Activated CD4-positive, alpha-beta memory T cell treated with anti-CD3 and anti-CD28 coated beads for 36 hours (primary cell): ENCODE results near the gene CTDP1. TPM values are rescaled to one million over a fixed set of nuclear protein-coding genes. Genes with fewer than 3 reads are reported as not detected.

ENCODE experiments used
- CTCF ChIA-PET: fragments of 350-600 bp; sonication (Branson Sonifier 250); formaldehyde crosslinking; loops from one replicate; lab custom pipeline; 2021; ENCODE audit warnings: antibody characterized with exemption, inconsistent platforms; lab: Charles Lee
- POLR2A ChIA-PET: fragments of 350-600 bp; sonication (Branson Sonifier 250); formaldehyde crosslinking; loops from one replicate; lab custom pipeline; 2021; ENCODE audit warnings: antibody characterized with exemption; lab: Charles Lee
- DNase-seq: peaks from one replicate; pipeline ENCODE4 v3.0.0-alpha.2; 2020
- H3K27ac Mint-ChIP-seq: one replicate; pipeline ENCODE4 v1.8.0; 2021; ENCODE audit warnings: mixed read lengths
- H3K27me3 Mint-ChIP-seq: one replicate; pipeline ENCODE4 v1.8.0; 2021; ENCODE audit warnings: mixed read lengths
- H3K36me3 Mint-ChIP-seq: one replicate; pipeline ENCODE4 v1.8.0; 2021; ENCODE audit warnings: mixed read lengths
- H3K4me1 Mint-ChIP-seq: one replicate; pipeline ENCODE4 v1.8.0; 2021; ENCODE audit warnings: low read depth, mixed read lengths
- H3K4me3 Mint-ChIP-seq: one replicate; pipeline ENCODE4 v1.8.0; 2021; ENCODE audit warnings: mild to moderate bottlenecking, mixed read lengths
- H3K9me3 Mint-ChIP-seq: one replicate; pipeline ENCODE4 v1.8.0; 2021; ENCODE audit warnings: mixed read lengths
- intact Hi-C: fragments of 100-400 bp; cut with micrococcal nuclease; formaldehyde crosslinking; loops from one replicate; pipeline ENCODE4 v1.15.1; 2023
- total RNA-seq, 2 experiments: library from RNA; stranded (reverse); gene quantifications; one replicate each; pipeline ENCODE4 v1.2.3, GENCODE V29; 2021

The CTDP1 gene
- total RNA-seq, 2 experiments from 2014 or later = 35.4 to 36.0 TPM

GRCh38 chr18:79678665-79679551 is 695 bp upstream of the CTDP1 start:
- CTCF ChIA-PET = no interaction called here
- Mint-ChIP-seq H3K36me3 (peaks cover 35% of the 10 kb centered on the region), H3K4me1 (peaks cover 60% of the 10 kb centered on the region), H3K27me3 (no peaks in the 10 kb centered on the region), H3K9me3 (no peaks in the 10 kb centered on the region), H3K4me3 (peak overlapping the region; percentile 90), H3K27ac (peak overlapping the region; percentile 98)
- DNase-seq = peak; percentile 99
- POLR2A ChIA-PET = interaction anchor here (0.7 to 1.3 kb wide), 3 partner anchors 276 to 310 kb away, joined by 3 to 4 read pairs (median 3); partner anchors contain the start of gene TXNL4A
- intact Hi-C loops = loop anchor here (1.0 to 2.0 kb wide), 8 partner anchors 156 to 610 kb away; partner anchors contain the start of genes ADNP2, ATP9B, NFATC1 and RBFA

DNA sequence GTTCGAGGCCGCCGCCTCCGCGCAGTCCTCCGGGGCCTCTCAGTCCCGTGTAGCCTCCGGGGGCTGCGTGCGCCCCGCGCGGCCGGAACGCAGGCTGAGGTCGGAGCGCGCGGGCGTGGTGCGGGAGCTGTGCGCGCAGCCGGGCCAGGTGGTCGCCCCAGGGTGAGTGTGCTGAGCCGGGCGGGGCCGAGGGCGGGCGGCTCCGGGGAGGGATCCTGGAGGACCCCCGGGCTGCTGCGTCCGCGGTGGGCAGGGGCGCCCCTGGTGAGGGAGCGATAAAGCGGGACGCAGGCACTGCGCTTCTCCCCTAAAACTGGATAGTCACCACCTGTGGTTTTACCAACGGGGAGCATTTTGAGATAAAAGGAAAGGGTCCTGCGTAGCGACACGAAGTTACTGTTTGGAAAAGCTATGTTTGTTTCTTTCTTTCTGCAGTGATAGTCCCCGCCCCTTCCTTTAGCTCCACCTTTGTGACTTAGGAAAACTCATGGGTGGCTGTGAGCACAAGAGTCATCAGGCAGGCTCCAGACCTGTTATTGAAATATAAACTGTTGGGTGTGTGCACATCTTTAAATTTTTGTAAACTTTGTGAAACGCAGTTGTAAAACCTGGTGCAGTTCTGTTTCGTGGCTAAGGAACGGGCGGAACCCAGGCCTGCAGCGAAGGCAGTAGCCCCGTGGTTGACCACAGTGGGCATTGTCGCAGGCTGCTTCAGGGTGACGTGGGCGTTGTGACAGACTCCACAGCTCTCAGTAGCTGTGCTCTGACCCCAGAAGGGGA is 687 bp downstream of the CTDP1 start:
- Mint-ChIP-seq H3K9me3 (no peaks in the 10 kb centered on the region), H3K4me3 (peak overlapping the region; percentile 88), H3K27me3 (no peaks in the 10 kb centered on the region), H3K36me3 (peaks cover 35% of the 10 kb centered on the region), H3K27ac (peak overlapping the region; percentile 91), H3K4me1 (peaks cover 73% of the 10 kb centered on the region)
- ChIA-PET CTCF (interaction anchor here (0.9 kb wide), 1 partner anchor 284 kb away, joined by 3 read pairs; the partner anchor contains the start of gene HSBP1L1), POLR2A (interaction anchor here (1.0 to 1.5 kb wide), 2 partner anchors 157 to 287 kb away, joined by 4 to 7 read pairs; no protein-coding TSS in a partner anchor)
- peak; percentile 63 for DNase-seq
- intact Hi-C loops = loop anchor here (10.0 kb wide), 1 partner anchor 475 kb away; no protein-coding TSS in a partner anchor

- Mint-ChIP-seq H3K4me1 (peaks cover 78% of the 10 kb centered on the region), H3K27ac (peak overlapping the region; percentile 91), H3K9me3 (no peaks in the 10 kb centered on the region), H3K36me3 (peaks cover 31% of the 10 kb centered on the region), H3K4me3 (peak overlapping the region; percentile 88), H3K27me3 (no peaks in the 10 kb centered on the region)
- DNase-seq = no peak
- POLR2A ChIA-PET = interaction anchor here (1.0 to 1.5 kb wide), 2 partner anchors 158 to 288 kb away, joined by 4 to 7 read pairs; no protein-coding TSS in a partner anchor
- intact Hi-C loops = loop anchor here (10.0 kb wide), 1 partner anchor 474 kb away; no protein-coding TSS in a partner anchor
- CTCF ChIA-PET = no interaction called here
These were observed 1.3 kb downstream of the CTDP1 start for GRCh38 chr18:79680891-79681339.

DNA sequence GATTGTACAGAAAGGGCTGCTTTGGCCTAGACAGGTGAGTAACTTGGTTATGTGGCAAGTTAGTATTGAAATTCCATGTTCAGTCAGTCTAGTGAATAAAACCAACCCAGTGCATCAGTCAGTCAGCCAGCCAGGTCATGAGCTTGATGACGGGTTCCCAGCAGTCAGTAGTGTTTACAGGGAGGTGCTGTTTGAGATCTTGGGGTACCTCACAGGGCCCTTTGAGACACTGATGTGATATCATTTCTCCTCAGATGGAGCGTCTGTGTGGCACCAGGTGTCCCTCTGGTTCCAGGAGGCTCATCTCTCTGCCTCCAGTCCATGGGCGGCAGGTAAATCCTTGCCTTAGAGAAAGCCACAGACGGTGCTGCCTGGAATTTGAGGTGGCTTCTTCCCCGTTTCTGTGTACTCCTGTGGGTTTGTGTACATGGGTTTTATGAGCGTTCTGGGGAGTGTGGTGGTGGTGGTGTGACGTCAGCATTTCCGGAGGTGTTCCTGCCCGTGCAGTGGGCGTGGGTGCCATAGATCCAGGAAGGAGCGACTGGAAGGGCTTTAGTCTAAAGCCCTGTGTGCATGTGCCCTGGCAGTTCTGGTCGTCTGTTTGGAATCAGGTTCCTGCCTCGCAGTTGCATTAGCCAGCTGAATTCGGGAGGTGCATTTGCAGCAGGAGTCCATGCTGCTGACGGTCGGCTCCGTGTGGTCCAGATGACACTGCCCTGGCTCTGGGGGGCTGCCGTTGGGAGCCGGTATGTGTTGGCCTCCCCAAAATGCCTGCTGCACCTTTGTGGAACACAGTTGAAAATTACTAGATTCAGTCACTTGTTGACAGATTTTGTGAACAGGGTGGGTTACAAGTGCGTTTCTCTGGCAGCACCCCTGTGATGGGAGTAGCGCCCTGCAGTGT is 2.1 kb downstream of the CTDP1 start:
- Mint-ChIP-seq H3K4me3 (peak overlapping the region; percentile 88), H3K27me3 (no peaks in the 10 kb centered on the region), H3K36me3 (peaks cover 26% of the 10 kb centered on the region), H3K9me3 (no peaks in the 10 kb centered on the region), H3K27ac (peak overlapping the region; percentile 91), H3K4me1 (peaks cover 82% of the 10 kb centered on the region)
- DNase-seq = peak; percentile 87
- CTCF ChIA-PET = no interaction called here
- intact Hi-C loops = loop anchor here (10.0 kb wide), 1 partner anchor 473 kb away; no protein-coding TSS in a partner anchor
- POLR2A ChIA-PET = interaction anchor here (0.6 to 1.5 kb wide), 2 partner anchors 159 to 290 kb away, joined by 3 to 7 read pairs; no protein-coding TSS in a partner anchor

- H3K4me1 Mint-ChIP-seq = peaks cover 75% of the 10 kb centered on the region
- ChIA-PET POLR2A (interaction anchor here (1.0 kb wide), 1 partner anchor 159 kb away, joined by 4 read pairs; no protein-coding TSS in a partner anchor), CTCF (no interaction called here)
- H3K9me3 Mint-ChIP-seq = no peaks in the 10 kb centered on the region
- no peaks in the 10 kb centered on the region for H3K27me3 Mint-ChIP-seq
- DNase-seq = no peak
- intact Hi-C loops = loop anchor here (10.0 kb wide), 1 partner anchor 472 kb away; no protein-coding TSS in a partner anchor
- H3K27ac Mint-ChIP-seq = peak overlapping the region; percentile 91
- peaks cover 19% of the 10 kb centered on the region for H3K36me3 Mint-ChIP-seq
- peak overlapping the region; percentile 88 for H3K4me3 Mint-ChIP-seq
These were observed 2.9 kb downstream of the CTDP1 start for GRCh38 chr18:79682481-79682880.

GRCh38 chr18:79682894-79683625 is 3.5 kb downstream of the CTDP1 start:
- POLR2A ChIA-PET = interaction anchor here (1.0 kb wide), 1 partner anchor 159 kb away, joined by 4 read pairs; no protein-coding TSS in a partner anchor
- H3K36me3 Mint-ChIP-seq = peaks cover 16% of the 10 kb centered on the region
- CTCF ChIA-PET = no interaction called here

DNA sequence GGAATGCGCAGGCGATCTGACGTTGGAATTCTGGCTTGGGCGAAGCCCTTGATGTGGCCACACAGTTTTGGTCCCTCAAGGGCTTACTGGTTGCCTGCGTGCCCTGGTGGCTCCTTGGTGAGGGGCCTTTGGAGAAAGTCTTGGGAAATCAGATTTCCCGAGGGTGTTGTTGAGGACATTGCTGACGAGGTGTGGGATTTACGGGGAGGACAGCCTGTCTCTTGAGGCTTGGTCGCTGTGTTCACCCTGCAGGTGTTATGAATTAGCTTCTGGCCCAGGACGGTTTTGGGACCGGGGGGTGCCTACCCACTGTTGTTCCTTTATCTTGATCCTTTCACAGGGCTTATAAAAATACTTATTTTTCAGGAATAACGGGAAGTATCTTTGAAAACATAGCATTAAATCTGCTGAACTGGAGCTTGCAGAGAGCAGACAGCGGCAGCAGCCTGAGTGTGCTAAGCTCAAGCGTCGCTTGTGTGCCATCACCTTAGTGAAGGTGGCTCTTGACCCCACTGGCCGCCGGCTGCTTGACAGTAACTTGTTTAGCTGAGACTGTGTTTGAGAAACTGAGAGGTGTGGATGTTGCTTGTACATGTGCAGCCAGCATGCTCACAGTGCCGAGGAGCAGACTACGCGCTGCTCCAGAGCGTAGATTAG is 4.2 kb downstream of the CTDP1 start:
- Mint-ChIP-seq H3K4me1 (peaks cover 70% of the 10 kb centered on the region), H3K4me3 (peak overlapping the region; percentile 20), H3K27ac (peak overlapping the region; percentile 91), H3K9me3 (no peaks in the 10 kb centered on the region), H3K27me3 (no peaks in the 10 kb centered on the region), H3K36me3 (peaks cover 16% of the 10 kb centered on the region)
- POLR2A ChIA-PET = no interaction called here
- no peak for DNase-seq
- CTCF ChIA-PET = interaction anchor here (0.9 kb wide), 1 partner anchor 305 kb away, joined by 3 read pairs; no protein-coding TSS in a partner anchor
- intact Hi-C loops = loop anchor here (10.0 kb wide), 1 partner anchor 471 kb away; no protein-coding TSS in a partner anchor

More at GRCh38 chr18:79682894-79683625, 3.5 kb downstream of the CTDP1 start:
- Mint-ChIP-seq H3K4me3 (peak overlapping the region; percentile 88), H3K9me3 (no peaks in the 10 kb centered on the region), H3K27me3 (no peaks in the 10 kb centered on the region), H3K27ac (peak overlapping the region; percentile 91), H3K4me1 (peaks cover 74% of the 10 kb centered on the region)
- intact Hi-C loops = loop anchor here (10.0 kb wide), 1 partner anchor 472 kb away; no protein-coding TSS in a partner anchor
- peak; percentile 77 for DNase-seq

- peaks cover 73% of the 10 kb centered on the region for H3K4me1 Mint-ChIP-seq
- H3K27me3 Mint-ChIP-seq = no peaks in the 10 kb centered on the region
- H3K9me3 Mint-ChIP-seq = no peaks in the 10 kb centered on the region
- H3K36me3 Mint-ChIP-seq = peaks cover 16% of the 10 kb centered on the region
- CTCF ChIA-PET = interaction anchor here (0.9 kb wide), 1 partner anchor 306 kb away, joined by 3 read pairs; no protein-coding TSS in a partner anchor
- DNase-seq = no peak
- POLR2A ChIA-PET = no interaction called here
- H3K4me3 Mint-ChIP-seq = no peak overlapping the region
- H3K27ac Mint-ChIP-seq = peak overlapping the region; percentile 42
- intact Hi-C loops = loop anchor here (10.0 kb wide), 1 partner anchor 471 kb away; no protein-coding TSS in a partner anchor
These were observed 4.7 kb downstream of the CTDP1 start for GRCh38 chr18:79684283-79684631.

DNA sequence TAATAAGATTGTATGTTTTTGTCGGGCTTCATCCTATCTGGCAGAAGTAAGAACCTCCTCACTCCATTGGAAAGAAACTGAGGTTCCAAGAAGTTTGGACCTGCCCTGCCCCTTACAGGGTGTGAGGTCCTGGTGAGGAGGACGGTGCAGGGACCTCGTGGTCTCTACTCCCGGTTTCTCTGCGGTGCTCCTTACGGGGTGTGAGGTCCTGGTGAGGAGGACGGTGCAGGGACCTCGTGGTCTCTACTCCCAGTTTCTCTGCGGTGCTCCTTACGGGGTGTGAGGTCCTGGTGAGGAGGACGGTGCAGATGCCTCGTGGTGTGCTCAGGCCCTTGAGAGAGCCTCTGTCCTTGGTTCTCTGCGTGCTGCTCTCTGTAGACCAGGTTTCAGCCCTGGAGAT is 5.2 kb downstream of the CTDP1 start:
- intact Hi-C loops = loop anchor here (10.0 kb wide), 1 partner anchor 470 kb away; no protein-coding TSS in a partner anchor
- Mint-ChIP-seq H3K4me1 (peaks cover 73% of the 10 kb centered on the region), H3K36me3 (peaks cover 16% of the 10 kb centered on the region), H3K27ac (peak overlapping the region; percentile 43), H3K9me3 (no peaks in the 10 kb centered on the region), H3K4me3 (no peak overlapping the region), H3K27me3 (no peaks in the 10 kb centered on the region)
- ChIA-PET POLR2A (no interaction called here), CTCF (interaction anchor here (0.9 kb wide), 1 partner anchor 306 kb away, joined by 3 read pairs; no protein-coding TSS in a partner anchor)
- DNase-seq = no peak
